A204.1 (cell line): ENCODE results near the gene HAGH.

Experiments used
- FAIRE-seq: peaks from 2 replicates; lab custom pipeline; 2012; peaks lifted over from hg19 to GRCh38; lab: Jason Lieb, UNC

The HAGH gene

DNA sequence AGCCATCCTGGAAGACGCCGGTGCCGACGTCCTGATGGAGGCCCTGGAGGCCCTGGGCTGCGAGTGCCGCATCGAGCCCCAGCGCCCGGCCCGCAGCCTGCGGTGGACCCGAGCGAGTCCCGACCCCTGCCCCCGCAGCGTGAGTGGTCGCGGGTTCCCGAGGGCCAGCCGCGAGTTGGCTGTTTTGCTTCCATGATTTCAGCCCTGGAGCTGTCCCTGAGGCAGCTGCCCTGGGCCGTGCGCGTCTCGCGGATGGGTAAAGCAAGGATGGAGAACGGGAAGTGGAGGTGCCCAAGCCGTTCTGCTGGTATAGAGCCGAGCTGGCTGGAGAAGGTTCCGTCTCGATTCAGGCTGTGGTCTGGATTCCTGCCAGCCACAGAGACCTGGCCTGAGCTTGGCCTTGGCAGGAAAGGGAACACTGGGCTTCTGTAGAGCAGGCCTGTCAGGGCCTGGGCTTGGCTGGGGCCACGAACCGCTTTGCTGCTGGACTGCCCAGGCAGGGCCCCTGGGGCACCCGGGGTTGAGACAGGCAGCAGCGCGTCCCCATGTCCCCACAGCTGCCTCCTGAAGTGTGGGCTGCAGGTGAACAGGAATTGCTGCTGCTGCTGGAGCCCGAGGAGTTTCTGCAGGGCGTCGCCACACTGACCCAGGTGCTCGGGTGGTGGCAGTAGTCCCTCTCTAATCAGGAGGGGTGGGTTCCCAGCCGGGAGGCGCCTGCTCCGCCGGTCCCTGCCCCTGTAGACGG is 52.8 kb downstream of the HAGH start:
- no peak for FAIRE-seq

DNA sequence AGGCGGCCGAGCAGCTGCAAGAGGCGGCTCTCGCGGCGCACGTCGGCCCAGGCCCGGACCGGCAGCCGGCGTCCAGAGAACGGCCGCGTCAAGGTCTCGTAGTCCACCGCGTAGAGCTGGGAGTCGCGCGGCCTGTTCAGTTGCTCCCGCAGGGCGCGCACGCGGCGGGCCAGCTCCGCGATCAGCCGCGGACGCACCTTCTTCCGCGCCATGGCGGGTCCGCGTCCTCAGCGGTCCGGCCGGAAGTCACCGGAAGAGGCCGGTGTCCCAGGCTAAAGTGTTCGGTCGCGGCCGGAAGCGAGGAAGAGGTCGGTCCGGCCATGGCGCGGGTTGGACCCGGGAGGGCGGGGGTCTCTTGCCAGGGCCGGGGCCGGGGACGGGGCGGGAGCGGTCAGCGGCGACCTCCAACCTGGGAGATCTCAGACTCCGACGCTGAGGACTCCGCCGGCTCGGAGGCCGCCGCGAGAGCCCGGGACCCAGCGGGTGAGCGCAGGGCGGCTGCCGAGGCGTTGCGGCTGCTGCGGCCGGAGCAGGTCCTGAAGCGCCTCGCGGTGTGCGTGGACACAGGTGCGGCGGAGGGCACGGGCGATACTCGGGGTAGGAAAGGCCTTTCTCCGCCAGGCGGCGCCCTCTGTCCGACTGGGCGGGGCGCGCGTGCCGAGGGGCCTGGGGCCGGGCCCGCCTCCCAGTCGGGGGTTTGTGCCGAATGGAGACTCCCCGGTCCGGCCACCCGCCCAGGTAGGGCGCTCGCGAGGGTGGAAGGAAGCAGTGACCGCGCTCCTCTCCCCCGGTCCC is 53.5 kb downstream of the HAGH start, which contains the start of gene MRPS34:
Gene MRPS34 (minus strand): TSS at position 227 of the 795 bp plus-strand sequence. CDS start 15 bp downstream, at position 212.
- no peak for FAIRE-seq

GRCh38 chr16:1772362-1772907 is 54.2 kb downstream of the HAGH start, which contains the start of gene EME2:
Gene EME2, plus strand, starts transcription at chr16:1772810. Its CDS starts 418 bp downstream, at chr16:1773228.
- FAIRE-seq, result no peak

DNA sequence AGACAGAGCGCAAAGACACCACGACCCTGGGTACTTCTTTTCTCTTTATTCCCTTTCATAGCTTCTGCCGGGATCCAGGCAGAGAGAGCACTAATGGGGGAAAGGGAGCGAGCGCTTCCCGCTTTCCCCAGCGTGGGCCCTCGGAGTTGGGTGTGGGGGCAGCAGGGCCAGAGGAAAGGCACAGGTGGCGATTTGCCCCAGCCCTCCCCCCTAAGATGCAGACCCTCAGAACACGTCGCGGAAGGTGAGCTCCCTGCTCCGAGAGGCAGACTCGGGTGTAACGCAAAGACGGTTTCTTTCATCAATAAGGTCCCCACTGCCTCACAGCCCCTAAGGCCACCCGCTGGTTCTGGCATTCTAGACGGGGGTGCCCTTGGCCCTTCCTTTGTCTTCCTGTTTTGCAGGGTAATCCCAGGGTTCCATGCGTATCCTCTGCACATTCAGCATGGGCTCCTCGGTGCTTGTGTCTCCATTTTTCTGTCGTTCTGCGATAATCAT is 54.7 kb downstream of the HAGH start:
- FAIRE-seq, result no peak

- FAIRE-seq, result no peak
Observed at GRCh38 chr16:1771188-1771863, 55.3 kb downstream of the HAGH start, which contains the start of gene NME3. Gene NME3, minus strand, starts transcription at chr16:1771543. Its CDS starts 9 bp downstream, at chr16:1771534.

- FAIRE-seq, result no peak
Observed at GRCh38 chr16:1770328-1771187, 56.1 kb downstream of the HAGH start.

DNA sequence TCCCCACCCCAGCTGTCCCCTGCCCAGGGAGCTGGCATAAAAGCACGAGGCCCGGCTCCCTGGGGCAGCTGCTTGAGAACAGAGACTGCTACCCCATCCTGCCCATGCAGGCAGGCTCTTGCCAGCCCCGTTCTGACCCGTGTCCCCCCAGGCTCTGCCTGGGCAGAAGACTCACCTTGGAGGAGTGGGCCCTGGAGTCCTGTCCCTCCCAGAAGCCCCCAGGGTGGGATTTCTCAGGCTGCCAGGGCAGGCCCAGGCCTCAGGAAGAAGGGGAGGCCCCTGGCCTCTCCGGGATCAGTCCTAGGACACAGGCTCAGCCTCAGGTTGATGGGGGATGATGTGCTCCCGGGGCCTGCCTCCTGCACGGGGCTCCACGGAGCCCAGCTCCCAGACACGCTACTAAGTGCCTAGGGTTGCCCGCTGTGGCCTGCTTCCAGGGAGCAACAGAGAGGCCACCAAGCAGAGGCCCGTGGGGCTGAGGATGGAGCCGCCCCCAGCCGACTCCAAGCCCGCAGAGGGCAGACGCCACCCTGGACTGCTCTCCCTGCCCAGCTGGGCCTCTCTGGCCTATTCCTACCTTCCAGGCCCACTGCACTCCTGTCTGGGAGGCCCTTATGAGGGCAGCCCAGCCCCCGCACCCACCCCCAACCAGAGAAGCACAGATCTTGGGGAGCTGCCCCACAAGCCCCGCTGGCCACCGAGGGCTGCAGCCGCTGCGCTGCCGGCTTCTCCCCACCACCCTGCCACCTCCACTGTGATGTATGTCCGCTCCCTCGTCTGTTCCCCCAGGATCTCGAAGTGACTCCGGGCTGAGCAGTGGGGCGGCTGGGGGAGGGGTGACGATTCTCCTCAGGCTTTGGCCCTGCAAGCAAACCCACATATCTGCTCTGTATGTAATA is 57.0 kb downstream of the HAGH start:
- no peak for FAIRE-seq

DNA sequence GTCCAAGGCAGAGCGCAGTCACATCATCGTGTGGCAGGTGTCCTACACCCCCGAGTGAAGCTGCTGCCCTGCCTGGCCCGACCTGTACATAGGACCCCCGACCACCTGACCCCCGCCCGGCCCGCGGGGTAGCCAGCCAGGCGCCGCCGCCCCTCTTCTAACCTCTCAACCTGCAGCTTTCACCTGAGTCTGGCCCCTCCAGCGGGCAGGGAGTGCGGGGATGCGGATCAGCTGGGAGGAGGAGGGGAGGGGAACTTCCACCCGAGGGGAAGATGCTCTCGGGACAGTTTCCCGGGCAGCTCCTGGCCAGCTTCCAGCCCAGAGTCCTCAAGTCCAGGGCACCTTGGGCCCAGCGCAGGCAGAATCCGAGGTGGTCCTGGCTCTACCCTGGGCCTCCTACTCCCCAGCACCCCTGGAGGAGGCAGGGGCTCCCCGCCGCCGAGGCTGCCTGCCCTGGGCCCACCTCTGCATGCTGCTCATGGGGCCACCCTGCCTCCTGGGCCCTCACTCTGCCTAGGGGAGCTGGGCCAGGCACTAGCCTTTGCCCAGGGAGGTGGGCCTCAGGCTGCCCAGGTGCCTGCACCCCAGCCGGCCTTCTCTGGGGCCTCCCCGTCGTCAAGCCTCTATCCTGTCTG is 57.7 kb downstream of the HAGH start:
- FAIRE-seq, result no peak

DNA sequence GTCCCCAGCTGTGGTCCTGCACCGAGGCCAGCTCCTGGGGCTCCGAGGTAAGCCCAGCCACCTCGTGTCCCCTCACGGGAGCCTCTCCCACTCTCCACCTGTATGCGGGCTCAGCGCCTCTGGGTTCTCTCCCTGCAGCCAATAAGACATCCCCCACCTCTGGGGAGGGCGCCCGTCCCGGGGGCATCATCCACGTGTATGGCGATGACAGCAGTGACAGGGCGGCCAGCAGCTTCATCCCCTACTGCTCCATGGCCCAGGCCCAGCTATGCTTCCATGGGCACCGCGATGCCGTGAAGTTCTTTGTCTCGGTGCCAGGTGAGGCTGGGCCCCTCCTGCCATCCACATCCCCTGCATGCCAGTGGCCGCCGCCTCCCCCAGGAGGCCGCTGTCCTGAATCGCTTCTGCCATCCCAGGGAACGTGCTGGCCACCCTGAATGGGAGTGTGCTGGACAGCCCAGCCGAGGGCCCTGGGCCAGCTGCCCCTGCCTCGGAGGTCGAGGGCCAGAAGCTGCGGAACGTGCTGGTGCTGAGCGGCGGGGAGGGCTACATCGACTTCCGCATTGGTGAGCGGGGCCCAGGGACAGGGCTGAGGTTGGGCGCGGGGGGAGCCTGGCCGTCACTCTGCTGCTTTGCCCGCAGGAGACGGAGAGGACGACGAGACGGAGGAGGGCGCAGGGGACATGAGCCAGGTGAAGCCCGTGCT is 58.4 kb downstream of the HAGH start:
- no peak for FAIRE-seq

- FAIRE-seq, result no peak
Observed at GRCh38 chr16:1767116-1767994, 59.3 kb downstream of the HAGH start.

DNA sequence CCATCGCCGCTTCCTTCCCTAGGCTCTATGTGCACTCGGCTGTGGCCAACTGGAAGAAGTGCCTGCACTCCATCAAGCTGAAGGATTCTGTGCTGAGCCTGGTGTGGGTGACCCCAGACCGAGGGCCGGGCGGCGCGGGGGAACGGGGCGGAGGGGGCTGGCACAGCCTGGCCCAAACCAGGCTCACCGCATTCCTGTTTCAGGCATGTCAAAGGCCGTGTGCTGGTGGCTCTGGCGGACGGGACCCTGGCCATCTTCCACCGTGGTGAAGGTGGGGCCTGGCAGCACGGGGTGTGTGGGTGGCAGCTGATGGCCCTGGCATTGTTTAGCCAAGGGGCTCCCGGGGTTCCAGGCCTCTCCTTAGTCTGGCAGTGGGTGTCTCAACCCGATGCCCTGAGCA is 59.9 kb downstream of the HAGH start:
- FAIRE-seq, result no peak

GRCh38 chr16:1766231-1766630 is 60.4 kb downstream of the HAGH start:
- no peak for FAIRE-seq

DNA sequence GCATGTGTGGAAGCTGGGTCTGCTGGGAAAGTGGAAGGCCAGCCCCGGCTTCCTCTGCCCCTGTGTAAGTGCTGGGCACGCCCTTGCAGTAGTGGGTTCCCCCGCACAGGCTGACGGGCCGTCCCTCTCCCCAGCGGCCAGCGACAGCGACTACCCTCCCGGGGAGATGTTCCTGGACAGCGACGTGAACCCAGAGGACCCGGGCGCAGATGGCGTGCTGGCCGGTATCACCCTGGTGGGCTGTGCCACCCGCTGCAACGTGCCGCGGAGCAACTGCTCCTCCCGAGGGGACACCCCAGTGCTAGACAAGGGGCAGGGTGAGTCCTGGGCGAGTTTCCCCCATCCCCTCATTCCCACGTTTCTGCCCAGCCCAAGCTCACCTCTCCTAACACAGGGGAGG is 60.8 kb downstream of the HAGH start:
- no peak for FAIRE-seq

DNA sequence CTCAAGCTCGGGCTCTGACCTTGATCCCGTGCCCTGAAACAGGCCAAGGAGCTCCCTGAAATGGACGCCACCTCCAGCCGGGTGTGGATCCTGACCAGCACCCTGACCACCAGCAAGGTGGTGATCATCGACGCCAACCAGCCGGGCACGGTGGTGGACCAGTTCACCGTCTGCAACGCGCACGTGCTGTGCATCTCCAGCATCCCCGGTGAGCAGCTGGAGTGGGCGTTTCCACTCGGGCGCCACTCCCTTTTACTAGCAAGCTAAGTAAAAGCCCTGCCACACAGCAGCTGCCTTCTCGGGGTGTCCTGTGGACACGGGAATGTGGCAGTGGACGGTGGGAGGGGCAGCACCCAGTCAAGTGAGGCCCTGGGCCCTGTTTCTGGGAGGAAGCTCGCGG is 61.7 kb downstream of the HAGH start:
- no peak for FAIRE-seq

- FAIRE-seq, result no peak
Observed at GRCh38 chr16:1763521-1764511, 62.8 kb downstream of the HAGH start.

DNA sequence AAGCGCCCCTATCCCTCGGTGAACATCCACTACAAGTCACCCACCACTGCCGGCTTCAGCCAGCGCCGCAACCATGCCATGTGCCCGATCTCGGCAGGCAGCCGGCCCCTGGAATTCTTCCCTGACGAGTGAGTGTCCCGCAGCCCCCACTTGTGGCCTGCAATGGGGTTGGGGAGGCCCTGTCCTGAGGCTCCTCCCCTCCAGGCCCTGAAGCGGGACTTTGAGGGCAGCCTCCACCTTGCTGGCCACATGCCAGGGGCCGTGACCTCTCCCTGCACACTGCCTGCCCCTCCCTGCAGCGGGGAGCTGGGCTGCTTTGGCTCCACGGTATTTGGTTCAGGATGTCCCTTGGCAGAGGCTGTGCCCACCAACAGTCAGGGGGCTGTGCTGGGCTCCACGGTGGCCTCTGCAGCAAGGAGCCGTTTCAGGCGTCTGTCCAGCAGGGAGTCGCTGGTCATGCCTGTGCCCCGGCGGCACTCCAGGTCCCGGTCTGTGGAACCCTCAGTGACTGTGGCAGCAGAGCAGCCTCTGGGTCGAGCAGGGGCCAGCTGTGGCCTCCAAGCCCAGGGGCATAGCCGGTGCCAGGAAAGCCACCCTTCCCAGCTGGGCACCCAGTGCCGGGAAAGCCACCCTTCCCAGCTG is 63.6 kb downstream of the HAGH start:
- no peak for FAIRE-seq
